ENCODE measurements around the gene BLOC1S4. TPM values are rescaled to one million over a fixed set of nuclear protein-coding genes. Genes with fewer than 3 reads are reported as not detected.

Gene BLOC1S4
- total RNA-seq, 1 donor from 2014 or later = 10.7 TPM

GRCh38 chr4:6689506-6689960 is 26.4 kb upstream of the BLOC1S4 start:
- Histone ChIP-seq H3K4me3 (peak overlapping the region; percentile 23), H3K9me3 (no peaks in the 10 kb centered on the region), H3K27ac (peak overlapping the region; percentile 80), H3K36me3 (no peaks in the 10 kb centered on the region), H3K4me1 (peaks cover 26% of the 10 kb centered on the region), H3K27me3 (no peaks in the 10 kb centered on the region)
- TF ChIP-seq, protein P1, sequence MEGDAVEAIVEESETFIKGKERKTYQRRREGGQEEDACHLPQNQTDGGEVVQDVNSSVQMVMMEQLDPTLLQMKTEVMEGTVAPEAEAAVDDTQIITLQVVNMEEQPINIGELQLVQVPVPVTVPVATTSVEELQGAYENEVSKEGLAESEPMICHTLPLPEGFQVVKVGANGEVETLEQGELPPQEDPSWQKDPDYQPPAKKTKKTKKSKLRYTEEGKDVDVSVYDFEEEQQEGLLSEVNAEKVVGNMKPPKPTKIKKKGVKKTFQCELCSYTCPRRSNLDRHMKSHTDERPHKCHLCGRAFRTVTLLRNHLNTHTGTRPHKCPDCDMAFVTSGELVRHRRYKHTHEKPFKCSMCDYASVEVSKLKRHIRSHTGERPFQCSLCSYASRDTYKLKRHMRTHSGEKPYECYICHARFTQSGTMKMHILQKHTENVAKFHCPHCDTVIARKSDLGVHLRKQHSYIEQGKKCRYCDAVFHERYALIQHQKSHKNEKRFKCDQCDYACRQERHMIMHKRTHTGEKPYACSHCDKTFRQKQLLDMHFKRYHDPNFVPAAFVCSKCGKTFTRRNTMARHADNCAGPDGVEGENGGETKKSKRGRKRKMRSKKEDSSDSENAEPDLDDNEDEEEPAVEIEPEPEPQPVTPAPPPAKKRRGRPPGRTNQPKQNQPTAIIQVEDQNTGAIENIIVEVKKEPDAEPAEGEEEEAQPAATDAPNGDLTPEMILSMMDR (IDR thresholded peaks at IDR 0.05) = no peak
- intact Hi-C loops (cut with DNase I) = no loop called here
- no peak for DNase-seq
- peak; percentile 70 for ATAC-seq

GRCh38 chr4:6692379-6692778 is 23.6 kb upstream of the BLOC1S4 start:
- H3K27ac ChIP-seq = no peak overlapping the region
- no peaks in the 10 kb centered on the region for H3K9me3 ChIP-seq
- no peaks in the 10 kb centered on the region for H3K27me3 ChIP-seq
- no peak for ATAC-seq
- H3K36me3 ChIP-seq = no peaks in the 10 kb centered on the region
- no peak overlapping the region for H3K4me3 ChIP-seq
- intact Hi-C loops (cut with DNase I) = no loop called here
- DNase-seq = no peak
- peaks cover 41% of the 10 kb centered on the region for H3K4me1 ChIP-seq
- TF ChIP-seq, protein P1 (IDR thresholded peaks at IDR 0.05) = no peak

DNA sequence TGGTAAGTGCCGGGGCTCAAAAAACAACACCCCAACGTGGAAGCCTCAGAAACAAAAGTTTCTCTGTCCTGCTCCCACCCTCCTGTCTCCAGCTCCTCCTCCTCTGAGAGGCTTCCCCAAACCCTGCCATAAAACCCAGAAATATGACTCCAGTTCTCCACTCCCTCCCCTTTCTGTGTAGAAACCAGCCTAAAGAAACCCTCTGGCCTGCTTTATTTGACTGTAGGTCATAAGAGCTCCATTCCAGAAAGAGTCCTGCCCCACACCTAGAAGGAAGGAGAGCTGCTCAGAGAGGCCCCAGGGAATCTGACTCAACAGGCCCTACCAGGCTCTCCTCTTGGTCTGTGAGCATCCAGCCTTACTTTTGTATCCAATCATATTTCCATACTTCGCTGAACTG is 23.2 kb upstream of the BLOC1S4 start:
- H3K4me3 ChIP-seq = no peak overlapping the region
- H3K9me3 ChIP-seq = no peaks in the 10 kb centered on the region
- DNase-seq (no peak), ATAC-seq (no peak)
- TF ChIP-seq, protein P1 (IDR thresholded peaks at IDR 0.05) = no peak
- H3K27ac ChIP-seq = no peak overlapping the region
- no peaks in the 10 kb centered on the region for H3K27me3 ChIP-seq
- peaks cover 41% of the 10 kb centered on the region for H3K4me1 ChIP-seq
- intact Hi-C loops (cut with DNase I) = no loop called here
- H3K36me3 ChIP-seq = no peaks in the 10 kb centered on the region

- intact Hi-C loops (cut with DNase I) = no loop called here
- no peaks in the 10 kb centered on the region for H3K36me3 ChIP-seq
- DNase-seq (no peak), ATAC-seq (peak; percentile 4)
- H3K4me1 ChIP-seq = peaks cover 37% of the 10 kb centered on the region
- H3K4me3 ChIP-seq = no peak within 1 kb of the TSS
- TF ChIP-seq, protein P1 (IDR thresholded peaks at IDR 0.05) = no peak
- peak within 1 kb of the TSS; percentile 47 for H3K27ac ChIP-seq
- H3K27me3 ChIP-seq = no peaks in the 10 kb centered on the region
- no peaks in the 10 kb centered on the region for H3K9me3 ChIP-seq
These were observed 22.5 kb upstream of the BLOC1S4 start, which contains the start of gene S100P for GRCh38 chr4:6693231-6694176. Gene S100P, plus strand, starts transcription at chr4:6693878. Its CDS starts 55 bp downstream, at chr4:6693933.

- H3K4me3 ChIP-seq = no peak overlapping the region
- H3K27me3 ChIP-seq = no peaks in the 10 kb centered on the region
- DNase-seq (no peak), ATAC-seq (no peak)
- intact Hi-C loops (cut with DNase I) = no loop called here
- peaks cover 29% of the 10 kb centered on the region for H3K4me1 ChIP-seq
- H3K27ac ChIP-seq = peak overlapping the region; percentile 47
- TF ChIP-seq, protein P1 (IDR thresholded peaks at IDR 0.05) = no peak
- no peaks in the 10 kb centered on the region for H3K9me3 ChIP-seq
- no peaks in the 10 kb centered on the region for H3K36me3 ChIP-seq
These were observed 21.6 kb upstream of the BLOC1S4 start for GRCh38 chr4:6694177-6694901.

Data from upper lobe of right lung (tissue), 1 donor.